Fibroblast of skin of right quadriceps (primary cell): Measurements from ENCODE around the gene DPYD.

Experiments used
- DNase-seq: peaks from one replicate; pipeline ENCODE4 v3.0.0-alpha.2; 2013

DPYD gene

GRCh38 chr1:97920832-97921571, at the start of gene DPYD:
Gene DPYD, minus strand, starts transcription at chr1:97921034. Its CDS starts 112 bp downstream, at chr1:97920922.
- peak; percentile 88 for DNase-seq

- no peak for DNase-seq
These were observed 39.6 kb upstream of the DPYD start for GRCh38 chr1:97960470-97960869.

- peak; percentile 63 for DNase-seq
These were observed 26.9 kb upstream of the DPYD start for GRCh38 chr1:97947695-97948094.

- DNase-seq = peak; percentile 93
These were observed 22.5 kb upstream of the DPYD start for GRCh38 chr1:97943354-97943753.

- no peak for DNase-seq
These were observed 21.6 kb upstream of the DPYD start for GRCh38 chr1:97942161-97943123.

GRCh38 chr1:97938285-97938642, 17.4 kb upstream of the DPYD start:
- no peak for DNase-seq

GRCh38 chr1:97936976-97937375, 16.1 kb upstream of the DPYD start:
- no peak for DNase-seq

GRCh38 chr1:97934491-97934890, 13.7 kb upstream of the DPYD start:
- no peak for DNase-seq

- DNase-seq = no peak
These were observed 9.3 kb upstream of the DPYD start for GRCh38 chr1:97929874-97930851.

- DNase-seq = no peak
These were observed 5.3 kb upstream of the DPYD start for GRCh38 chr1:97926017-97926708.

GRCh38 chr1:97925151-97925550, 4.3 kb upstream of the DPYD start:
- no peak for DNase-seq

- DNase-seq = no peak
These were observed 3.0 kb upstream of the DPYD start for GRCh38 chr1:97923811-97924210.

GRCh38 chr1:97920276-97920831, 480 bp downstream of the DPYD start:
- DNase-seq = peak; percentile 28

- DNase-seq = no peak
These were observed 1.1 kb downstream of the DPYD start for GRCh38 chr1:97919585-97920261.

- no peak for DNase-seq
These were observed 1.9 kb downstream of the DPYD start for GRCh38 chr1:97918961-97919360.

- DNase-seq = no peak
These were observed 7.2 kb downstream of the DPYD start for GRCh38 chr1:97913506-97914139.

- DNase-seq = no peak
These were observed 9.3 kb downstream of the DPYD start for GRCh38 chr1:97911266-97912215.

GRCh38 chr1:97909266-97909665, 11.6 kb downstream of the DPYD start:
- no peak for DNase-seq

- no peak for DNase-seq
These were observed 12.9 kb downstream of the DPYD start for GRCh38 chr1:97907886-97908285.
